Measurements from ENCODE around the gene DPP10.

GRCh38 chr2:114714313-114714712 lies 271.9 kb downstream of the DPP10 start:
- TF ChIP-seq CTCF (IDR thresholded peaks at IDR 0.05) (no peak), POLR2AphosphoS5 (IDR thresholded peaks at IDR 0.05) (no peak)
